ENCODE measurements around the gene KRCC1. TPM values are rescaled to one million over a fixed set of nuclear protein-coding genes. Genes with fewer than 3 reads are reported as not detected.

The KRCC1 gene
- polyA plus RNA-seq, 3 donors = 10.8 to 31.6 (median 24.7) TPM

DNA sequence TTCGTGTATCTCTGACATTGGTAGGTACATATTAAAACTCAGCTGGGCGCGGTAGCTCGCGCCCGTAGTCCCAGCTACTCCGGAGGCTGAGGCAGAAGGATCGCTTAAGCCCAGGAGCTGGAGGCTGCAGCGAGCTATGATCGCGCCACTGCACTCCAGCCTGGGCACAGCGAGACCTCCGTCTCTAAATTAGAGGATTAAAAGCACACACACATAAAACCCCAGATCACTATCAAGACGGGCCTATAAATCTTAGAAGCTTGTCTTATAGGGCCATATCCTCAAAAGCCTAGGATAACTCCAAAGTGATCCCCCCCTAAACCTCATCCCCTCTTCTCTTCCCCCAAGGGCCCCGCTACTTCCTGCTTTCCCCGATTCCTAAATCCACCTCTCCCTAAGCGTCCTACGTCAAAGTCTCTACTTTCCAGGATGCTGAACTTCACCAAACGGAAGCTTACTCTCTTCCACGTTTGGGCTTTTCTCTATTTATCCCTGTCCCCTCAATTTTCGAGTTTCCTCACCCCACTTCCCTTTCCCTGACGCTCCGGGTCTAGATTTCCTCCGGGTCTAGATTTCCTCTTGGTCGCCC is 707 bp downstream of the KRCC1 start:
- Histone ChIP-seq H2AFZ (ENCODE audit: insufficient read depth, low read depth, low read length, poor library complexity, severe bottlenecking) (peak overlapping the region; percentile 88), H3K9ac (ENCODE audit: insufficient read depth, low read length, poor library complexity, severe bottlenecking) (peak overlapping the region; percentile 98), H3K27ac (ENCODE audit: low read depth in 1 of 2, low read length in 2 of 2) (peak overlapping the region; percentile 81 to 99), H3K4me1 (ENCODE audit: control insufficient read depth in 1 of 2, insufficient read depth in 2 of 2, low read length in 2 of 2) (peaks cover 25 to 29% of the 10 kb centered on the region in 2 donors), H3K36me3 (replicated peaks in 1 of 2; ENCODE audit: control insufficient read depth in 1 of 2, insufficient read depth in 2 of 2, low read length in 2 of 2) (peaks cover 0 to 4% of the 10 kb centered on the region in 2 donors), H3K27me3 (ENCODE audit: control insufficient read depth in 2 of 2, insufficient read depth in 2 of 2, low read length in 2 of 2) (no peaks in the 10 kb centered on the region), H3K79me2 (ENCODE audit: insufficient read depth, low read length) (peaks cover 54% of the 10 kb centered on the region), H3K4me3 (replicated peaks in 1 of 3; ENCODE audit: low read depth in 2 of 3, low read length in 3 of 3) (peak overlapping the region; percentile 83 to 94 (median 87)), H3K4me2 (replicated peaks; ENCODE audit: extremely low read depth, low read length, poor library complexity, severe bottlenecking) (peak overlapping the region; percentile 82), H4K20me1 (ENCODE audit: insufficient read depth, low read length) (peaks cover 9% of the 10 kb centered on the region), H3K9me3 (replicated peaks in 1 of 2; ENCODE audit: control insufficient read depth in 1 of 2, insufficient read depth in 1 of 2, low read length in 2 of 2) (no peaks in the 10 kb centered on the region)
- H3K4me1 Mint-ChIP-seq = peaks cover 41% of the 10 kb centered on the region
- intact Hi-C loops (cut with micrococcal nuclease) = loop anchor here in 1 of 2 donors (10.0 kb wide), 1 partner anchor 570 kb away; the partner anchor contains the start of gene EIF2AK3
- peak overlapping the region; percentile 94 to 99 (median 97) for H3K27ac Mint-ChIP-seq
- H3K27me3 Mint-ChIP-seq (ENCODE audit: low read depth in 3 of 3) = no peaks in the 10 kb centered on the region
- H3K9me3 Mint-ChIP-seq = no peaks in the 10 kb centered on the region
- DNase-seq = peak in 1 of 3 donors; percentile 48
- TF ChIP-seq CTCF (IDR thresholded peaks at IDR 0.05) = no peak
- peaks cover 5 to 7% of the 10 kb centered on the region in 2 donors for H3K36me3 Mint-ChIP-seq
- peak overlapping the region; percentile 96 to 97 for H3K4me3 Mint-ChIP-seq
- 29% methylated on average over 25 of the region's 25 CpGs for WGBS (ENCODE audit: insufficient coverage)

- H3K27ac Mint-ChIP-seq = peak overlapping the region; percentile 94 to 99 (median 97)
- peak in 1 of 3 donors; percentile 19 for DNase-seq
- Histone ChIP-seq H3K4me1 (ENCODE audit: control insufficient read depth in 1 of 2, insufficient read depth in 2 of 2, low read length in 2 of 2) (peaks cover 25 to 29% of the 10 kb centered on the region in 2 donors), H3K4me2 (replicated peaks; ENCODE audit: extremely low read depth, low read length, poor library complexity, severe bottlenecking) (peak overlapping the region; percentile 82), H3K79me2 (ENCODE audit: insufficient read depth, low read length) (peaks cover 54% of the 10 kb centered on the region), H3K4me3 (replicated peaks in 1 of 3; ENCODE audit: low read depth in 2 of 3, low read length in 3 of 3) (peak overlapping the region; percentile 83 to 94 (median 87)), H2AFZ (ENCODE audit: insufficient read depth, low read depth, low read length, poor library complexity, severe bottlenecking) (peak overlapping the region; percentile 88), H3K27me3 (ENCODE audit: control insufficient read depth in 2 of 2, insufficient read depth in 2 of 2, low read length in 2 of 2) (no peaks in the 10 kb centered on the region), H4K20me1 (ENCODE audit: insufficient read depth, low read length) (peaks cover 14% of the 10 kb centered on the region), H3K9me3 (replicated peaks in 1 of 2; ENCODE audit: control insufficient read depth in 1 of 2, insufficient read depth in 1 of 2, low read length in 2 of 2) (no peaks in the 10 kb centered on the region), H3K36me3 (replicated peaks in 1 of 2; ENCODE audit: control insufficient read depth in 1 of 2, insufficient read depth in 2 of 2, low read length in 2 of 2) (peaks cover 0 to 4% of the 10 kb centered on the region in 2 donors), H3K9ac (ENCODE audit: insufficient read depth, low read length, poor library complexity, severe bottlenecking) (peak overlapping the region; percentile 98), H3K27ac (ENCODE audit: low read depth in 1 of 2, low read length in 2 of 2) (peak overlapping the region; percentile 81 to 99)
- H3K4me1 Mint-ChIP-seq = peaks cover 43% of the 10 kb centered on the region
- WGBS (ENCODE audit: insufficient coverage) = 78% methylated on average over 5 of the region's 10 CpGs
- H3K27me3 Mint-ChIP-seq (ENCODE audit: low read depth in 3 of 3) = no peaks in the 10 kb centered on the region
- H3K9me3 Mint-ChIP-seq = no peaks in the 10 kb centered on the region
- intact Hi-C loops (cut with micrococcal nuclease) = loop anchor here in 1 of 2 donors (10.0 kb wide), 1 partner anchor 571 kb away; the partner anchor contains the start of gene EIF2AK3
- TF ChIP-seq CTCF (IDR thresholded peaks at IDR 0.05) = no peak
- peak overlapping the region; percentile 96 to 97 for H3K4me3 Mint-ChIP-seq
- H3K36me3 Mint-ChIP-seq = peaks cover 8 to 10% of the 10 kb centered on the region in 2 donors
Observed at GRCh38 chr2:88053934-88054781, 1.4 kb downstream of the KRCC1 start.
